Mammary epithelial cell (primary cell): ENCODE measurements around the gene NKX6-1.

Source experiments
- EZH2 ChIP-seq: IDR thresholded peaks from 2 replicates; pipeline ENCODE4 v1.6.1; 2012; ENCODE audit warnings: low read length, inconsistent platforms, borderline replicate concordance
- TF ChIP-seq, protein P1 (sequence below), 2 donors: IDR thresholded peaks in 1 of 2; conservative IDR thresholded peaks in 1 of 2; 2 replicates each; pipeline ENCODE4 v1.5.1; 2011 to 2012; ENCODE audit warnings: inconsistent platforms in 2 of 2, low read length in 2 of 2, mild to moderate bottlenecking in 2 of 2, control low read depth in 1 of 2, low read depth in 1 of 2; ENCODE audit not compliant: insufficient read depth in 1 of 2; ENCODE audit errors: extremely low read depth in 1 of 2

DNA sequence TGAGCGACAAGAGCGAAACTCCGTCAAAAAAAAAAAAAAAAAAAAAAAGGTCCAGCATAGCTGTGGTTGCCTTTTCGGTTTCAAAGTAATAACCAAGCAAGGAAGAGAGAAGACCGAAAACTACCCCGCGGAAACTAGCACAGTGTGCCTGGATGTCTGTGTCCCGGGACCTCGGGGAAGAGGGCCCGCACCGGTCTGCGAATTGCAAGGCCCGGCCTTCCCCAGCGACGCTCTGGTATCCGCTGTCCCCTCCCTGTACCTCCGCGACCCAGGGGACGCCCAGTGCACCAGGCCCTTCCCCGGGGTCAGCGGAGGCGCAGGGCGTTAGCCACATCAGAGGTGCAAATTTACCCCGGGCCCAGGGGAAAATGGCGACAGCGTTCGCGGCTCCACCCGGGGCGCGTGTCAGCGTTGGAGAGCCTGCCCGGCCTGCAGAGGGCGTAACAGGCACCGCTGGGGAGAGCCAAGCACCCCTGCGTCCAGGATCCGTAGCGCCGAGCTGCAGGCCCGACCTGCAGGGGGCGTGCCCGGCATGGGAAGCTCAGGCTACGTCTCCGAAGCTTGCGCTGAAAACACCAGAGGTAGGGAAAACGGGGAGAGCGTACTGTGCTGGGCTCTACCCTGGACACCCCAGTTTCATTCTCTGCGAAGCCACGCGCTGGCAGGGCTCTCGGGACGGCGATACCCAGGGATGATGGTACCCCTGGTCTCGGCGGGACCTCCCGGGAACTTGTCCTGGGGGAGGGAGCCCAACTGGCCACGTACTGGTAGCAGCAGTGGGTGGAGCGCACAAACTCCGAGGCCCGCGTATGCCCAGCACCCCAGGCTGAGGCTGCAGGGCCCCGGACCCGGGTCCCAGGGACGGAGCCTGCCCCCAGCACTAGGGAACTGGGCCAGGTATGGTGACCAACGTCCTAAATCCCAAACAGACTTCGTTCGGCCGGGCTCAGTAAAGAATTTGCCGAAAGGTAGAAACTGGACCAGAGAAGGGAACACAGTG is 16.2 kb downstream of the NKX6-1 start:
- TF ChIP-seq, protein P1, sequence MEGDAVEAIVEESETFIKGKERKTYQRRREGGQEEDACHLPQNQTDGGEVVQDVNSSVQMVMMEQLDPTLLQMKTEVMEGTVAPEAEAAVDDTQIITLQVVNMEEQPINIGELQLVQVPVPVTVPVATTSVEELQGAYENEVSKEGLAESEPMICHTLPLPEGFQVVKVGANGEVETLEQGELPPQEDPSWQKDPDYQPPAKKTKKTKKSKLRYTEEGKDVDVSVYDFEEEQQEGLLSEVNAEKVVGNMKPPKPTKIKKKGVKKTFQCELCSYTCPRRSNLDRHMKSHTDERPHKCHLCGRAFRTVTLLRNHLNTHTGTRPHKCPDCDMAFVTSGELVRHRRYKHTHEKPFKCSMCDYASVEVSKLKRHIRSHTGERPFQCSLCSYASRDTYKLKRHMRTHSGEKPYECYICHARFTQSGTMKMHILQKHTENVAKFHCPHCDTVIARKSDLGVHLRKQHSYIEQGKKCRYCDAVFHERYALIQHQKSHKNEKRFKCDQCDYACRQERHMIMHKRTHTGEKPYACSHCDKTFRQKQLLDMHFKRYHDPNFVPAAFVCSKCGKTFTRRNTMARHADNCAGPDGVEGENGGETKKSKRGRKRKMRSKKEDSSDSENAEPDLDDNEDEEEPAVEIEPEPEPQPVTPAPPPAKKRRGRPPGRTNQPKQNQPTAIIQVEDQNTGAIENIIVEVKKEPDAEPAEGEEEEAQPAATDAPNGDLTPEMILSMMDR (conservative IDR thresholded peaks at IDR 0.05 in 1 of 2, IDR thresholded peaks at IDR 0.05 in 1 of 2; ENCODE audit: extremely low read depth in 1 of 2, insufficient read depth in 1 of 2, low read depth in 1 of 2, low read length in 2 of 2), result peak; percentile 35 to 53
- no peak for TF ChIP-seq EZH2
